Right lobe of liver (tissue), 4 donors: ENCODE results near the gene DAZAP1.

Experiments used
- POLR2A ChIP-seq: fragments of 450-650 bp; IDR thresholded peaks from one replicate; pipeline ENCODE4 v1.6.1; 2017; ENCODE audit warnings: antibody characterized with exemption, mild to moderate bottlenecking
- TF ChIP-seq, protein P1 (sequence below), 4 donors: fragments of 200-600 bp in 3 of 4; fragments of 450-650 bp in 1 of 4; IDR thresholded peaks; one replicate each; pipeline versions ENCODE4 v1.5.1 to v1.8.0; 2016 to 2022; ENCODE audit warnings: antibody characterized with exemption in 4 of 4, mild to moderate bottlenecking in 2 of 4
- donor health status: DM: no; HTN: no; CAD: no.
- donor health status: DM: no; HTN: no; CAD: no.
- donor health status: DM: no; HTN: yes; CAD: no.

DNA sequence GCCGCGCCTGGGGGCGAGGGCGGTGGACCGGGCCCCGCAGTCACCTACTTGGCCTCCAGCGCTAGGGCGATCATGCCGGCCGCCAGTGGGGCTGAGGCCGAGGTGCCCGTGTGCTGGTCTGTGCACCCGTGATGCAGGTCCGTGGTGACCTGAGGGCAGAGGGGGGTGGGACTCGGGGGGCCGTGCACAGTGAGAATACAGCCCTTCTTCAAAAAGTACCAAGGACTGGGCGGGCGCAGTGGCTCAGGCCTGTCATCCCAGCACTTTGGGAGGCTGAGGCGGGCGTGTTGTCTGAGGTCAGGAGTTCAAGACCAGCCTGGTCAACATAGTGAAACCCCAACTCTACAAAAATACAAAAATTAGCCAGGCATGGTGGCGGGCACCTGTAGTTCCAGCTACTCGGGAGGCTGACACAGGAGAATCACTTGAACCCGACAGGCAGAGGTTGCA is 76.6 kb downstream of the DAZAP1 start:
- TF ChIP-seq, protein P1, sequence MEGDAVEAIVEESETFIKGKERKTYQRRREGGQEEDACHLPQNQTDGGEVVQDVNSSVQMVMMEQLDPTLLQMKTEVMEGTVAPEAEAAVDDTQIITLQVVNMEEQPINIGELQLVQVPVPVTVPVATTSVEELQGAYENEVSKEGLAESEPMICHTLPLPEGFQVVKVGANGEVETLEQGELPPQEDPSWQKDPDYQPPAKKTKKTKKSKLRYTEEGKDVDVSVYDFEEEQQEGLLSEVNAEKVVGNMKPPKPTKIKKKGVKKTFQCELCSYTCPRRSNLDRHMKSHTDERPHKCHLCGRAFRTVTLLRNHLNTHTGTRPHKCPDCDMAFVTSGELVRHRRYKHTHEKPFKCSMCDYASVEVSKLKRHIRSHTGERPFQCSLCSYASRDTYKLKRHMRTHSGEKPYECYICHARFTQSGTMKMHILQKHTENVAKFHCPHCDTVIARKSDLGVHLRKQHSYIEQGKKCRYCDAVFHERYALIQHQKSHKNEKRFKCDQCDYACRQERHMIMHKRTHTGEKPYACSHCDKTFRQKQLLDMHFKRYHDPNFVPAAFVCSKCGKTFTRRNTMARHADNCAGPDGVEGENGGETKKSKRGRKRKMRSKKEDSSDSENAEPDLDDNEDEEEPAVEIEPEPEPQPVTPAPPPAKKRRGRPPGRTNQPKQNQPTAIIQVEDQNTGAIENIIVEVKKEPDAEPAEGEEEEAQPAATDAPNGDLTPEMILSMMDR (IDR thresholded peaks at IDR 0.05), result no peak
- no peak for TF ChIP-seq POLR2A
